Astrocyte (in vitro differentiated cells and primary cell): ENCODE results near the gene BAG3. TPM values are rescaled to one million over a fixed set of nuclear protein-coding genes. Genes with fewer than 3 reads are reported as not detected.

Source experiments
- DNase-seq: peaks from one replicate; pipeline ENCODE4 v3.0.0-alpha.2; 2010; ENCODE audit warnings: low read depth
- FAIRE-seq: peaks from 2 replicates; lab custom pipeline; 2011; peaks lifted over from hg19 to GRCh38; lab: Jason Lieb, UNC
- H2AFZ ChIP-seq: 2 replicates; pipeline ENCODE4 v1.6.0; 2012; ENCODE audit warnings: low read depth, low read length, inconsistent platforms
- H3K27ac ChIP-seq: 2 replicates; pipeline ENCODE4 v1.5.1; 2011; ENCODE audit warnings: low read depth, low read length, inconsistent platforms
- H3K27me3 ChIP-seq: 2 replicates; pipeline ENCODE4 v1.6.0; 2011; ENCODE audit warnings: low read length, inconsistent platforms; ENCODE audit not compliant: insufficient read depth
- H3K36me3 ChIP-seq: 2 replicates; pipeline ENCODE4 v1.5.1; 2011; ENCODE audit warnings: low read length, inconsistent platforms; ENCODE audit not compliant: insufficient read depth
- H3K4me1 ChIP-seq: 2 replicates; pipeline ENCODE4 v1.5.1; 2011; ENCODE audit warnings: low read length, inconsistent platforms; ENCODE audit not compliant: insufficient read depth
- H3K4me2 ChIP-seq: 2 replicates; pipeline ENCODE4 v1.6.0; 2012; ENCODE audit warnings: low read length, inconsistent platforms
- H3K4me3 ChIP-seq: 2 replicates; pipeline ENCODE4 v1.5.1; 2011; ENCODE audit warnings: low read depth, mild to moderate bottlenecking, low read length, inconsistent platforms; ENCODE audit not compliant: insufficient read depth
- H3K79me2 ChIP-seq: 2 replicates; pipeline ENCODE4 v1.6.0; 2012; ENCODE audit warnings: mild to moderate bottlenecking, low read length, inconsistent platforms; ENCODE audit not compliant: insufficient read depth
- H3K9ac ChIP-seq: 2 replicates; pipeline ENCODE4 v1.6.0; 2012; ENCODE audit warnings: mild to moderate bottlenecking, low read length, inconsistent platforms
- H3K9me3 ChIP-seq: 2 replicates; pipeline ENCODE4 v1.5.1; 2012; ENCODE audit warnings: low read depth, mild to moderate bottlenecking, low read length, inconsistent platforms; ENCODE audit not compliant: insufficient read depth
- H4K20me1 ChIP-seq: 2 replicates; pipeline ENCODE4 v1.6.0; 2012; ENCODE audit warnings: low read length, inconsistent platforms; ENCODE audit not compliant: insufficient read depth
- H3K27ac Mint-ChIP-seq: one replicate; pipeline ENCODE4 v1.8.0; 2021; ENCODE audit warnings: mild to moderate bottlenecking, mixed read lengths; ENCODE audit not compliant: unreplicated experiment
- H3K27me3 Mint-ChIP-seq: one replicate; pipeline ENCODE4 v1.8.0; 2021; ENCODE audit warnings: low read depth, mixed read lengths; ENCODE audit not compliant: unreplicated experiment
- H3K36me3 Mint-ChIP-seq: one replicate; pipeline ENCODE4 v1.8.0; 2021; ENCODE audit warnings: low read depth, mixed read lengths; ENCODE audit not compliant: unreplicated experiment
- H3K4me1 Mint-ChIP-seq: one replicate; pipeline ENCODE4 v1.8.0; 2021; ENCODE audit warnings: low read depth, mixed read lengths; ENCODE audit not compliant: unreplicated experiment
- H3K4me3 Mint-ChIP-seq: one replicate; pipeline ENCODE4 v1.8.0; 2021; ENCODE audit warnings: mild to moderate bottlenecking, moderate library complexity, mixed read lengths; ENCODE audit not compliant: unreplicated experiment
- H3K9me3 Mint-ChIP-seq: one replicate; pipeline ENCODE4 v1.8.0; 2021; ENCODE audit warnings: mild to moderate bottlenecking, mixed read lengths; ENCODE audit not compliant: unreplicated experiment
- EZH2 ChIP-seq: IDR thresholded peaks from 2 replicates; pipeline ENCODE4 v1.6.1; 2012; ENCODE audit warnings: mild to moderate bottlenecking, low read length, inconsistent platforms; ENCODE audit not compliant: insufficient read depth
- total RNA-seq: library from RNA; stranded (reverse); gene quantifications from 2 replicates; pipeline ENCODE4 v1.2.1, GENCODE V29; 2021
- TF ChIP-seq, protein P1 (sequence below): IDR thresholded peaks from 2 replicates; pipeline ENCODE4 v1.5.1; 2011; ENCODE audit warnings: low read depth, mild to moderate bottlenecking, inconsistent platforms, low read length, moderate library complexity; ENCODE audit not compliant: insufficient read depth

The BAG3 gene
- total RNA-seq, 1 donor from 2014 or later: 71.6 TPM

DNA sequence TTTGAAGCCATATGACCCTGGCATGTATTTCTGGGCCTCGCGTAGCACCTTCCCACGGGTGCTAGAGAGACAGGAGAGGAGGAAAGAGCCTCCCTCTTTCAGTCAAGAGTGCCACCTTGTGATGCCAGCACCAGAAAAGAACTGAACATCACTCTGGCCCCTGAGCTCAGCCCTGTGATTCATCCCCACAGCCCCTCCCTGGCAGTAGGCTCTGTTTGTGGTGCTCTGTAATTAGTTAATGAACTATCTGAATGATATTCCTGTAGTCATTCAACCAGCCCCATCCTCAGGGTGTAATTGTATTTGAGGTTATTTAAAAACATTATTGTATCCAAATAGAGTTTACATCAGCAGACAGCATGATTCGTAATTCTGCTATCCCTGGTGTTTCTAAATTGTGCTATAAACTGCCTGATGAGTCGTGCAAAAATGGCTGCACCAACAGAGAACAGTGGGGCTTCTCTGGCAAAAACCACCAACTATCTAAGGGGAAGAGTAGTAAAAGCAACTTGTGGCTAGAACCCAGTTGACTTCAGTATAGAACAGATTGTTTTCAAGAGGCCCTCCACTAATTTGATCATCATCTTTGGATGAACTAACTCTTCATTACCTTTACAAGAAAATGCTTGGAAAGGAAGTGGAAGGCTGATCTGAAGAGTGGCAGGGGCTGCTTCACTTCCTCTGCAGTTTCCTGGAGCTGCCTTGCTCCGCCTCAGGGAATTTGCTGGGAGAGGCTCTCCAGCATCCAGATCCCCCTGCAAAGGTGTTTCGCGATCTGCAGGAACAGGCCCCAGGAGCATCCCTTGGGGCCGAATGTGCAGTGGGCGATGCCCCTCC, 30.7 kb upstream of the BAG3 start:
- DNase-seq (peak; percentile 14), FAIRE-seq (no peak)
- no peaks in the 10 kb centered on the region for H3K36me3 Mint-ChIP-seq
- Histone ChIP-seq H3K4me3 (no peak overlapping the region), H2AFZ (peak overlapping the region; percentile 9), H4K20me1 (no peaks in the 10 kb centered on the region), H3K4me2 (no peak overlapping the region), H3K36me3 (no peaks in the 10 kb centered on the region), H3K27me3 (no peaks in the 10 kb centered on the region), H3K27ac (no peak overlapping the region), H3K9ac (no peak overlapping the region), H3K79me2 (no peaks in the 10 kb centered on the region), H3K9me3 (no peaks in the 10 kb centered on the region), H3K4me1 (no peaks in the 10 kb centered on the region)
- no peak for TF ChIP-seq EZH2
- TF ChIP-seq, protein P1, sequence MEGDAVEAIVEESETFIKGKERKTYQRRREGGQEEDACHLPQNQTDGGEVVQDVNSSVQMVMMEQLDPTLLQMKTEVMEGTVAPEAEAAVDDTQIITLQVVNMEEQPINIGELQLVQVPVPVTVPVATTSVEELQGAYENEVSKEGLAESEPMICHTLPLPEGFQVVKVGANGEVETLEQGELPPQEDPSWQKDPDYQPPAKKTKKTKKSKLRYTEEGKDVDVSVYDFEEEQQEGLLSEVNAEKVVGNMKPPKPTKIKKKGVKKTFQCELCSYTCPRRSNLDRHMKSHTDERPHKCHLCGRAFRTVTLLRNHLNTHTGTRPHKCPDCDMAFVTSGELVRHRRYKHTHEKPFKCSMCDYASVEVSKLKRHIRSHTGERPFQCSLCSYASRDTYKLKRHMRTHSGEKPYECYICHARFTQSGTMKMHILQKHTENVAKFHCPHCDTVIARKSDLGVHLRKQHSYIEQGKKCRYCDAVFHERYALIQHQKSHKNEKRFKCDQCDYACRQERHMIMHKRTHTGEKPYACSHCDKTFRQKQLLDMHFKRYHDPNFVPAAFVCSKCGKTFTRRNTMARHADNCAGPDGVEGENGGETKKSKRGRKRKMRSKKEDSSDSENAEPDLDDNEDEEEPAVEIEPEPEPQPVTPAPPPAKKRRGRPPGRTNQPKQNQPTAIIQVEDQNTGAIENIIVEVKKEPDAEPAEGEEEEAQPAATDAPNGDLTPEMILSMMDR: no peak
- H3K27ac Mint-ChIP-seq: peak overlapping the region; percentile 77
- peaks cover 2% of the 10 kb centered on the region for H3K27me3 Mint-ChIP-seq
- H3K4me3 Mint-ChIP-seq: peak overlapping the region; percentile 27
- H3K9me3 Mint-ChIP-seq: peaks cover 2% of the 10 kb centered on the region
- H3K4me1 Mint-ChIP-seq: peaks cover 12% of the 10 kb centered on the region

GRCh38 chr10:119621078-119621384, 30.1 kb upstream of the BAG3 start:
- no peaks in the 10 kb centered on the region for H3K79me2 ChIP-seq
- H2AFZ ChIP-seq: no peak overlapping the region
- H3K9ac ChIP-seq: no peak overlapping the region
- H3K9me3 ChIP-seq: no peaks in the 10 kb centered on the region
- H3K4me2 ChIP-seq: no peak overlapping the region
- H4K20me1 ChIP-seq: no peaks in the 10 kb centered on the region
- H3K9me3 Mint-ChIP-seq: peaks cover 2% of the 10 kb centered on the region
- H3K4me1 Mint-ChIP-seq: peaks cover 12% of the 10 kb centered on the region
- FAIRE-seq: no peak
- no peak overlapping the region for H3K27ac Mint-ChIP-seq
- H3K27ac ChIP-seq: no peak overlapping the region
- TF ChIP-seq EZH2: no peak
- TF ChIP-seq, protein P1: no peak
- H3K27me3 Mint-ChIP-seq: peaks cover 2% of the 10 kb centered on the region
- peak overlapping the region; percentile 12 for H3K4me3 Mint-ChIP-seq
- H3K36me3 Mint-ChIP-seq: no peaks in the 10 kb centered on the region
- DNase-seq: no peak
- no peaks in the 10 kb centered on the region for H3K27me3 ChIP-seq
- no peaks in the 10 kb centered on the region for H3K4me1 ChIP-seq
- no peak overlapping the region for H3K4me3 ChIP-seq
- no peaks in the 10 kb centered on the region for H3K36me3 ChIP-seq

- Histone ChIP-seq H3K9ac (no peak overlapping the region), H3K79me2 (no peaks in the 10 kb centered on the region), H3K27ac (no peak overlapping the region), H3K9me3 (no peaks in the 10 kb centered on the region), H3K4me2 (no peak overlapping the region), H2AFZ (no peak overlapping the region), H3K27me3 (no peaks in the 10 kb centered on the region), H3K4me1 (no peaks in the 10 kb centered on the region), H3K4me3 (no peak overlapping the region), H4K20me1 (no peaks in the 10 kb centered on the region), H3K36me3 (no peaks in the 10 kb centered on the region)
- Mint-ChIP-seq H3K9me3 (no peaks in the 10 kb centered on the region), H3K36me3 (no peaks in the 10 kb centered on the region), H3K4me3 (no peak overlapping the region), H3K27ac (no peak overlapping the region), H3K27me3 (peaks cover 6% of the 10 kb centered on the region), H3K4me1 (peaks cover 5% of the 10 kb centered on the region)
- no peak for DNase-seq
- no peak for TF ChIP-seq EZH2
- TF ChIP-seq, protein P1: no peak
- FAIRE-seq: no peak
Measured at GRCh38 chr10:119625570-119626280, 25.5 kb upstream of the BAG3 start.
